Hematopoietic multipotent progenitor cell treated with erythropoietin and hydrocortisone succinate and interleukin-3 and kit ligand, for 8 days (in vitro differentiated cells): ENCODE data around the gene LBHD2.
A peak's percentile ranks its signal among the peaks of the same experiment; 100 is the strongest.
"Not testable (repeated sequence)": the region's sequence is repeated elsewhere in the genome, so short reads cannot be mapped to it uniquely, and the experiment has no call there.

Experiments
- DNase-seq: peaks from one replicate; pipeline ENCODE4 v3.0.0-alpha.2; 2015

LBHD2 gene

DNA sequence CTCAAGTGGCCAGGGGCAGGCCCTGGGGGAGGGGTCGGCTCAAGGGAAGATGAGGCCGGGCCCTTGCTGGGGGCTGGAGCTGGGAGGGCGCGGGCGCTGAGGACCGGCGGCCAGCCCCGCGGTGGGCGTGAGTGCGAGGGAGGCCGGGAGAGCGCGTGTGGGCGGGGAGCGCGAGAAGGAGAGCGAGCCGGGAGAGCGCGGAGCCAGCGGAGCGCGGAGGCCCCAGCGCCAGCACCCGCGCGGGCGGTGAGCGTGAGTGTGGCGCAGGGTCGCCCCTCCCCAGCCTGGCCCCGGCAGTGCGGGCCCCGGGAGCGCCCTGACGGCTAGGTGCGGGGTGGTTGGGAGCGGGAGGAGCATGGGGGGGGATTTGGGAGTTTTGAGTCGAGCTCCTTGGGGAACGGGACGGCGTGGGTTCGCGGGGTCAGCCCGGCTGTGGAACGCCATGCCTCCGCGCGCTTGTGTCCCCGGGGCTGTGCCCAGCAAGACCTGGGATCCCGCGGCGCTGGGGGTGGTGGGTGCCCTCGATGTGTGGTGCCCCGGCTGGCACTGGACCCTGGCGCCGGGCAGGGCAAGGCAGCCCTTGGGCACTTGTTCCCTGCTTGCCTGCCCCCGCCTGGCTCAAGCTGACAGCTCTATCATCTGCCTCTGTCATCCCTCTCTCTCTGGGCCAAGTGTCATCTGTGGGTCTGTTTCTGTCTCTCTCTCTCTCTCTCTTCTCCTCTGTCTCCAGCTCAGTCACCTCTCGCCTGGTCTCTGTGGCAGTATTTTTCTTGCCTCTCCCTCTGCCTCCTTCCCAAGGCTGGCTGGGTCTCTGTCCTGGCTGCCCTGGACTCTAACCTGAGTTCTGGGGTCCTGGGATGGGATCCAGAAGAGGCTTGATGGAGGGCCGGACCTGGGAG, at the start of gene LBHD2:
LBHD2 (plus strand) TSS at position 190 of the 899 bp plus-strand sequence. CDS start 1,803 bp downstream, outside the sequence.
- no peak for DNase-seq

DNA sequence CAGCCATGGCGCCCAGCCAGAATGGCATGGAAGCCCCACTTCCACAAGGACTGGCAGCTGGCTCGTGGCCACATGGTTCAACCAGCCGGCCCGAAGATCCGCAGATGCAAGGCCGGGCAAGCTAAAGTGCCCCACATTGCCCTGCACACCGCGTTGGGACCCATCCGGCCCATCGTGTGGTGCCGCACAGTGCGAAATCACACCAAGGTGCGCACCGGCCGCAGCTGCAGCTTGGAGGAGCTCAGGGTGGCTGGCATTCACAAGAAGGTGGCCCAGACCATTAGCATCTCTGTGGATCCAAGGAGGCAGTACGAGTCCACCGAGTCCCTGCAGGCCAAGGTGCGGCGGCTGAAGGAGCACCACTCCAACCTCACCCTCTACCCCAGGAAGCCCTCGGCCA, 42.5 kb upstream of the LBHD2 start:
- DNase-seq = no peak

DNA sequence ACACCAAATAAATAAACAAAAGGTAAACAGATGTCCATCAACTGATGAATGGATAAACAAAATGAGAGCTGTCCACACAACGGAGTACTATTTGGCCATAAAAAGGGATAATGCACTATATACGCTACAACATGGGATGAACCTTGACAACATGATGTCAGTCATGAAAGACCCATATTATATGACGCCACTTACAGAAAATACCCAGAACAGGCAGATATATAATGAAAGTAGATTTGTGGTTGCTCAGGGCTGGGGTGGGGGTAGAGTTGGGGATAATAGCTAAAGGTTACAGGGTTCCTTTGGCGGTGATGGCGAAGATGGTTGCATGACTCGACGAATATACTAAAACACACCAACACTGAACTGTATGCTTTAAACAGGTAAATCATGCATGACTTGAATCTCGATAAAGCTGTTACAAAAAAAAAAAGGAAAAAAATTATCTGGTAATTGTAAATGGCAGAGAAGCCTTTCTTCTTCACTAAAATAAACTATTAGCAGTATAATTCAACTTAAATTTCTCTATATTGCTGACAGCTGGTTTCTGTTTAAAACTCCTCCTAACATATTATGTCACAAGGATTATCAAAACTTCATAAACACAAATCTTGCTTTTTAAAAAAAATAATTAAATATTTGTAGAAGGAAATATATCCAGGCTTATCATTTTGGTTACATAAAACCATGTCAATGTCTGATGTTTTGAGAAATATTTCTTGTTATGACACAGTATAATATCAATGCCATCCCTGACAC, 40.6 kb upstream of the LBHD2 start:
- DNase-seq = no peak

DNA sequence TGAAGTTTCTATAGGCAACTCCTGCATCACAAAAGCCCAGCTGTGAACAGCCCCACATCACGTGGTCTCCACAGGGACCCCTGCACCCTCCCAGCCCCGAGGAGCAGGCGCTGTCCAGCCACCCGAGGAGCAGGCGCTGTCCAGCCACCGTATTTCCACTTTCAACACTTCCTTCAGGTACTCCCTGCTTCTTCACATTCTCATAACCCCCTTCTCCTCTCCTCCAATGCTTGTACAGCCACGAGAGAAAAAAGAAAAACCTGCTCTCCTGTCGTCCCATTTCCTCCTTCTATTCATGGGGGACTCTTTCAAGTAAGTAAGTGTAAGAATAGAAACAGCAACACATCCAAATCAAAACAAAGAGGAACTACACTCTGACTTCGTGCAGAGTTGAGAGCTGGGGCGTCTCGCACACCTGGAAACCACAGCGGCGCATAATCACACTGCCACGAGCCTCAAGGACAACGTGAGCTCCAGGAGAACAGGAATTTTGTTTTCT, 38.6 kb upstream of the LBHD2 start:
- no peak for DNase-seq

DNA sequence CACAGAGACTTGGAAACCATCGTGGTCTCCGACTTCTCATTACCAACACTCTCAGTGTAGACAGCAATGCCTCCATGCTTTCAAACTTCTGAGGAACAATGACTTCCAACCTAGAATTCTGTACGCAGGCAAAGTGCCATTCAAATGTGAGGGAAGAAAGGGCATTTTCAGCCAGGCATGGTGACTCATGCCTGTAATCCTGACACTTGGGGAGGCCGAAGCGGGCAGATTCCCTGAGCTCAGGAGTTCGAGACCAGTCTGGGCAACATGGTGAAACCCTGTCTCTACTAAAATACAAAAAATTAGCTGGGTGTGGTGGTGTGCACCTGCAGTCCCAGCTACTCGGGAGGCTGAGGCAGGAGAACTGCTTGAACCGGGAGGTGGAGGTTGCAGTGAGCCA, 36.6 kb upstream of the LBHD2 start:
- not testable (repeated sequence) for DNase-seq

DNA sequence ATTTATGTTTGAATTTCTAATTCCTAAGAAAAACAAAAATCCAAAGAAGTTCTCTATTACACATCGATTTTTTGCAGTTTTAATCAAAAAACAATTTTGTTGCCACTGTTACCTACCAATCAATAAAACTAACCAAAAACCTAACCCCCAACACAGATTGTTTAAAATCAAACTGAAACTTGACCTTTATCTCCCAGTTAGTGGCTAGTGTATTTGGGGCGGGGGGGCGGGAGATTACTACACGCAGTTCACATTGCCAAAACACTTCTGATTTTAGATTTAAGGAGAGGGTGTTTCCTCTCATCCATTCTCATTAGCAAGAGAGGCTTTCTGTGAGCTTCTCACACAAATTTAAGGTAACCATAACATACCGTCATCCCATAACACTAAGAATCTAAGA, 33.1 kb upstream of the LBHD2 start:
- DNase-seq = no peak

DNA sequence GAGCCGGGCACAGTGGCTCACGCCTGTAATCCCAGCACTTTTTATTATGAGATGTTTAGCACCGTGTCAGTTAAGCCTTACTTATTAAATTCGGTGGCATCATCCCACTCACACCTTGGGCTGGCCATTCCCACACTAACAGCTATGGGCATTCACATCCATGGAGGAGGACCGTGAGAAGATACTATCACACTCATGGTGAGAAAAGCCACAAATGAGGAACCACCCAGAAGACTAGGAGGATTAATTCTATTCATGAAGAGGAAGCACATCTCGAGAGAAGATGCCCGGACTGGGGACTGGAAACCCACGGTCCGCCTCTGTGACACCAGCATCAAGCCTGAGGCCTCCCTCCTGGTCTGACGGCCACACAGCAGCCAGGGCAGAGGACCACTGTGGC, 31.6 kb upstream of the LBHD2 start:
- DNase-seq = peak; percentile 4

DNA sequence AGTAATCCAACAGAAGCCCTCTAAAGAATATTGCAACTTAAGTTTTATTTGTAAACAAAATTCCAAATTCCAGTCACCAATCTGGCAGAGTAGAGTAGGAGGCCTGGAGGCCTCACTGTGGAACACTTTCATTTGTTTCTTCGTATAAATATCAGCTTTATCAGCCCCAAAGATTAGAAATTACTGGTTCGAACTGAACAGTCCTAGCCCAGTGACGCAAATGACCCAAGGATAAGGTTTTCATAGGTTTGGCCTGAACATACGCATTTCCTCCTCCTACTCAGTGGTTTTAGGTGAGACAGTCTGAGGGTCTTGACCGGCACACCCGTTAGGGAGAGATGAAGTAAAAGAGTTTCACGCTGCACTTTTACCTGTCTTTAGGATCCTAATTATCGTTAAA, 28.3 kb upstream of the LBHD2 start:
- no peak for DNase-seq

DNA sequence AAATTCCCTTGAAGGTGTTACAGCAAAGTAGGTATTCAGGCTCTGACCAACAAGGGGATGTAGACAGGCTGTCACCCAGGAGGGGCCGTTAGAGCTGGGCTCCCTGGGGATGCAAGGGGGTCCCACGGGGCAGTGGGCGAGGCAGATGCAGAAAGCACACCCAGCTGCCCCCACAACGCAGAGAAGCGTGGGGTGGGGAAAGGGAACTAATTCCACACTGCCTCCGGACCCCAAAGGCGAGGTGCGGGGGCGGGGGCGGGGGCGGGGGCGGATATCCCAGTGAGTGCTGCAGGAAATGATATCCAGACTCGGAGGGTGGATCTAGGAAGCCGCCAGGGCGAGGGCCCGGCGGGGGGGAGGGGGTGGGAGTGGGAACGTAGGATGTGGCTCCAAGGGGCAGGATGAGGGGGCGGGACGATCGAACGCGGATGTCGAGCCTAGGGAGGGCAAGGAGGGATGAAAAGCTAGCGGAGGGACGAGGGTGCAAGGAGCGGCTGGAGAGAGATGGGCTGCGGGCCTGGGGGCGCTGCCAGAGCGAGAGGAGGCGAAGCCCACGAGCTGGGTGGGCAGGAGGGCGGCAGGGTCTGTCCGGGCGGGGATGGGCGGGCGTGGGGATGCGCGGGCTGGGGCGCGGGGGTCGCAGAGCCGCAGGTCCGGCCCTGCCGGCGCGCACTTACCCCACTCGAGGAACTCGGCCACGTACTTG, 27.5 kb upstream of the LBHD2 start:
- DNase-seq = peak; percentile 16

DNA sequence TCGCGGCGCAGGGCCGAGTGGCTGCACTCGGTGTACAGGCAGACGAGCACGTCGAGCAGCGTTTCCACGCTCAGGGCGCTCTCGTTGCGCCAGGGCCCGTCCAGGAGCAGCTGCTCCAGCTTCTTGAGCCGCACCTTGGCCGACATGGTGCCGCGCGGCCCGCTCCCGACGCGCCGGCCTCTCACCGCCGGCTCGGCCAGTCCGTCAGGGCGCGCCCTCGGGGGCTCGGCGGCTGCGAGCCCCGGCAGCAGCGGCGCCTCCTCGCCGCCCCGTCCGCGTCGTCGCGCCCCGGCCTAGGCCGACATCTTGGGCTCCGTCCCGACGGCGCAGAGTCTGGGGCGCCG, 27.0 kb upstream of the LBHD2 start:
- peak; percentile 4 for DNase-seq

DNA sequence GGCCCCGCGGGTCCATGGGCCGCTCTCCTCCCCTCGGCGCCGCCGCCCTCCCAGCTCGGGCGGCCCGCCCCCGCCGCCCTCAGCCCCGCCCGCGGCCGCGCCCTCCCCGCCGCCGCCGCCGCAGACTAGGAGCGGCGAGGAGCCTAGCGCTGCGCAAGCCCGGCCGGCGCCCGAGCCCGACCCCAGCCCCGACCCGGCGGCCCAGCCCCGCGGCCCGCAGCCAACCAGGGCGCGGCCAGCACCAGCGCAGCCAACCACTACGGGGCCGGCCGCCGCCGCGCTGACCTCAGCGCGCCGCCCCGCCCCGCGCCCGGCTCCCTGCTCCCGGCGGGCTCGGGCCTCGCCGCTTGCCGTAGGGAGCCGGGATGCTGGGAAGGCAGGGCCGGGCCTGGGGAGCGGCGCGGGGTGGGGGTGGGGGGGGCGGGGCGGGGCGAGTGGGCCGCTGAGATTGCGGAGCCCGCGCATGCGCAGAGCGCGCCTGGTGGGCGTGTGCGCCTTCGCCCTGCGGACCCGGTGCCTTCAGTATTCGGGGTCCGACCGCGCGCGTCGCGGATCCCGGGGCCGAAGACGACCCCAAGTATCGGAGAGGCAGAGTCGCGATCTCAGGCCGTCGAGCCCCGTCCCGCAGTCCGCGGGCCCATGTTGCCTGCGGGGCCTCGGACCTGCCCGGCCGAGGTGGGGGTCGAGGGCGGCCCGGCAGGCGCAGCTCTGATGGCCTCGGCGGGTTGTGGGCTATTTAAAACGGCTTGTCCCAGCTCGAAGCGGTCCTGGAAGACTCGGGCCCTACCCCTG, 26.4 kb upstream of the LBHD2 start, which contains the start of gene CDC42BPB:
CDC42BPB (minus strand) TSS at position 178 of the 792 bp plus-strand sequence. CDS start 376 bp downstream, outside the sequence.
- peak; percentile 68 for DNase-seq

DNA sequence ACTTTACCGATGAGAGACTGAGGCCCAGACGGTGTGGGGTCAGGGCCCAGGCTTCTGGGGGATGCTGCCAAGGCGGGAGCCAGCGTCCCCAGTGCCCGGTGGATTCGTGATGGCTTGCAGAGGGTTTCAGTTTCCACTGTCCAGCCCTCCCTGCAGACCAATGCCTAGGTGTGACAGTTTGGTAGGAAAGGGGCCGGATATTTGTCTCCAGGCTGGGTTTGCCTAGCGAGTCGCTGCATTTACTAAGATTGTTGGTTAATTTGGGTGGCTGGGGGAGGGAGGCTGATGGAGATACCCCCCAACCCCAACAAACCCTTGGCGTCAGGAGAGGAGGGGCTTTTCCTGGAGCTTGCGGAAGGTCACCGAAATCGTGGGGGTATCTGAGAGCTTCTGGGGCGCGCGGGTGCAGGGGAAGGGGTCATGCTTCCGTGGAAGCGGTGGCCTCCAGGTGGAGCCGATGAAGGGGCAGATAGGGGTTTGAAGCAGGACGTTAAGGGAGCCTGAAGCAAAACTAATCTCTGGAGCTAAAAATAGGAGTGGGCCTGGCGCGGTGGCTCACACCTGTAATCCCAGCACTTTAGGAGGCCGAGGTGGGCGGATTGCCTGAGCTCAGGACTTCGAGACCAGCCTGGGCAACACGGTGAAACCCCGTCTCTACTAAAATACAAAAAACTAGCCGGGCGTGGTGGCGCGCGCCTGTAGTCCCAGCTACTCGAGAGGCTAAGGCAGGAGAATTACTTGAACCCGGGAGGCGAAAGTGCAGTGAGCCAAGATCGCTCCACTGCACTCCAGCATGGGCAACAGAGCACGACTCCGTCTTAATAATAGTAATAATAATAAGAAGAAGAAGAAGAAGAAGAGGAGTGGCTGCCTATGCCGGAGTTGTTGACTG, 25.6 kb upstream of the LBHD2 start:
- DNase-seq = no peak

DNA sequence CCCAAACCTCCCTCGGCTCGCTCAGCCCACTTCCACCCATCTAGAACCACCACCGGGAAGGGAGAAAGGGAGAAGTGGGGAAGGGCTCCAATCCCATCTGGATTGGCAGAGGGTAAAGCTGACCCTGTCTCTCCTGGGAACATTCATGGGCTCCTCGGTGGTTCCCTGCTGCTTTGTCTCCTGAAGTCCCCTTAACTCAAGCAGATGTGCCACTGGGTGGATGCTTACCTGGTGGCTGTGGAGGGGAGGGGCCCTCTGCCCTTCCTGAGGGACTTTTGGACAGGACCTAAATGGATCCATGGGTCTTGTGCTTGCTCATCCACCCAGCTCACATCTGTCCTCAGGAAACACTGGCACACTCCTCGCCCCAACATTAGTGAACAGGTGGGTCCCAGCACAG, 24.5 kb upstream of the LBHD2 start:
- DNase-seq = no peak

DNA sequence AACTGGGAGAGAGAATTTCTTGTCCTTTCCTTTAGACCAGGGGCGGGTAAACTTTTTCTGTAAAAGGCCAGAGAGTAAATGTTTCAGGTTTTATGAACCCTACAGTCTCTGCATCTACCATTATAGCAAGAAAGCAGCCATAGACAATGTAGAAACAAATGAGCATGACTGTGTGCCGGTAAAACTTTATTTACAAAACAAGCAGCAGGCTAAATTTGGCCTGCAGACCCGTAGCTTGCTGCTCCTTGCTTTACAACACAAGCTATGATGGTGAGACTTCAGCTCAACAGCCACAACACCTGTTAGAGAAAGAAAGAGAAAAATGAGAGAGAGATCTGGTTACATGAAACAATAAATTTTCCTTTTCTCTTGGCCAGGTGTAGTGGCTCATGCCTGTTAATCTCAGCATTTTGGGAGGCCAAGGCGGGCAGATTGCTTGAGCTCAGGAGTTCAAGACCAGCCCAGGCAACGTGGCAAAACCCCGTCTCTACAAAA, 22.5 kb upstream of the LBHD2 start:
- DNase-seq = no peak

DNA sequence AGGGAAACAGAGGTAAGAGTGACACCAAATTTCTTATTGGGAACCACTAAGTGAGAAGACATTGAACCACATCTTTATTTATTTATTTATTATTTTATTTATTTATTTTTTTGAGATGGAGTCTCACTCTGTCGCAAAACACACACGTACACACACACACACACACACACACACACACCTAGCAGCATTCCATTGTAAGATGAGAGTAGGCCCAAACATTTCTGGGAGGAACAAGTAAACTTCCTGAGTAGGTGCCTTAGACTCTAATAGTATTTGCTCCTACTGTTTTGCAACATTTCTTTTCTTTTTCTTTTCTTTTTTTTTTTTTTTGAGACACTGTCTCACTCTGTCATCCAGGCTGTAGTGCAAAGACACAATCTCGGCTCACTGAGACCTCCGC, 19.6 kb upstream of the LBHD2 start:
- DNase-seq = no peak

DNA sequence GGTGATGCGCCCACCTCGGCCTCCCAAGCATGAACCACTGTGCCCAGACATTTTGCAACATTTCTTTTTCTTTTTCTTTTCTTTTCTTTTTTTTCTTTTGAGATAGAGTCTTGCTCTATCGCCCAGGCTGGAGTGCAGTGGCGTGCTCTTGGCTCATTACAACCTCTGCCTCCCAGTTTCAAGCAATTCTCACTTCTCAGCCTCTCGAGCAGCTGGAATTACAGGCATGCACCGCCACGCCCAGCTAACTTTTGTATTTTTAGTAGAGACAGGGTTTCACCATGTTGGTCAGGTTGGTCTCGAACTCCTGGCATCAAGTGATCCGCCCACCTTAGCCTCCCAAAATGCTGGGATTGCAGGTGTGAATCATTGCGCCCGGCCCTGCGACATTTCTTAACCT, 19.0 kb upstream of the LBHD2 start:
- DNase-seq = no peak

DNA sequence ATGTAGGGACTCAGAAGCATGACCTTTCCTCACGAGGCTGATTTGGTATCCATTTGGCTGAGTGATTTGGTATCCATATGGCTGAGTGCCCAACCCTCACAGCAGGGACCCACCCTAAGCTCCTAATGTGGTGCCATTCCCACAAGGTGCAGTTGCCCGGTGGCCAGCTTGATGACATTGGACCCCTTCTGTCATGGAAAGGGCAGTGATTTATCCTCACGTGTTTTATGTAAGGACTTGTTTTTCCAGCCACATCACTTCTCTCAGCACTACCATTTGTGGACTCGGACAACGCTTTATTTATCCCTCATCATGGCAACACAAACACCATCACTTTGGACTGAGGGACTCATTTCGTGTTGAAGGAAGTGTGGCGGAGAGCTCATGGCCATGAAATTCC, 18.1 kb upstream of the LBHD2 start:
- DNase-seq = no peak

DNA sequence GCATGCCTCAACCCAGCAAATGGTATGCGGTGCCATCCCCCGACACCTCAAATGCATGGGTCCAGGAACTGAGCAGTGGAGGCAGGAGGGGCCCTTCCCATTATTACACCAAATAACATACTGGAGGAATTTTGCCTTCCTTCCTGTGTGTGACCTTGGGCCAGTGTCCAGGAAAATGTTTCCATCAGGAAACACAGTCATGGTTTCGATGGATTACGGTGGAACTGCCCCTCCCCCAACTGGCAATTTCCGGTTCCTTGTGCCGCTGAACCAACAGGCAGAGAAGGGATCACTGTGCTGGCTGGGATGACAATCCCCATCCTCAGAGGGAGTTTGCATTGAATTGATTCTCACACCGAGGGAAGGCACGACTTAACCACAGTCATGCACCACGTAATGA, 17.6 kb upstream of the LBHD2 start:
- DNase-seq = no peak

DNA sequence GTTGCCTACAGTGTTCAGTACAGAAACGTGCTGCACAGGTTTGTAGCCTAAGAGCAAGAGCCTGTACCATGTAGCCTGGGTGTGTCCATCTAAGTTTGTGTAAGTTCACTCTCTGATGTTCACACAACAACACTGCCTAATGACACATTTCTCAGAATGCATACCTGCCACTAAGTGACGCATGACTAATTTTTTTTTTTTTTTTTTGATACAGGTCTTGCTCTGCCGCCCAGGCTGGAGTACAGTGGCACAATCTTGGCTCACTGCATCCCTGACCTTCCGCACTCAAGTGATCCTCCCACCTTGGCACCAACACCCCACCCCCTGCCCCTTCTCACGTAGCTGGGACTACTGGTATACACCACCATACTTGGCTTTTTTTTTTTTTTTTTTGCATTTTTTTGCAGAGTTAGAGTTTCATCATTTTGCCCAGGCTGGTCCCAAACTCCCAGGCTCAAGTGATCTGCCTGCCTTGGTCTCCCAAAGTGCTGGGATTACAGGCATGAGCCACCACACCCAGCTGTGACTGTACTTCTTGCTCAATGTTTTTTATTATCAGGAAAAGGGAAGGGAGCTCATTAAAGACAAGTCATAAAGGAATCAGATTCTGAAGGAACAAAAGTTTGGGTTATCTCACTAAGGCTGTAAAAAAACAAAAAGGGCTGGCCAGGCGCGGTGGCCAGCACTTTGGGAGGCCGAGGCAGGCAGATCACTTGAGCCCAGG, 16.6 kb upstream of the LBHD2 start:
- DNase-seq = no peak

DNA sequence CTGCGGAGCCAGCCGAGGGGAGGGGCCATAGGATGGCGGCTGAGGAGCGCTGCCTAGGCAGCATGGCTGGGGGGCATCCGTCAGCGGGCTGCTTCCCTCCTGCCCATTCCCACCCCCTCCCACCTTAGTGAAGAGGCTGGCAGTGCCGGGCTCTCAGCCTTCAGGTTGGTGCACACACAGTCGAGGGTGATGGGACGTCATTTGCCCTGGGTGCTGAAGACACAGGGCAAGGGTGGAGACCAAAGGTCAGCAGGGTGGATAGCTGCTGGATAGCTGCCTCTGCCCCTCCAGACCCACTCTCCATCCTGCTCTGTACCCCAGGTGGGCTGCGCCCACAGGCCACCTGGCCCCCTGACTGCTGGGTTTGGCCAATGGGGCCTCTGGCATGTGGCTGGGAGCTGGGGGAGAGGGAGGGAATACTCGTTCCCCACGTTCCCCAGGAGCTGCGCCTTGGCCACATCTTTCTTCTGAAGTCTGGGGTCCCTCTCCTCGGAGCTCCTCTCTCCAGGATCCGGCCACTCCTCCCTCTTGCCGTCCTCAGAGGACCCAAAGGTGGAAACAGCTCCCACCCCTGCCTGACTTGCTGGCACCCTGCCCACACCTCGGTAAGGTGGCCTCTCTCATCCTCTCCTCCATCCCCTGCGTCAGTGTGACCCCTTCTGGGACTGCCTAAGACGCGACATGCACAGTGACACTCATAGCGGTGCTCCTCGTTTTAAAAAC, 15.5 kb upstream of the LBHD2 start:
- DNase-seq = no peak
